ENCODE results near the gene LKAAEAR1. TPM values are rescaled to one million over a fixed set of nuclear protein-coding genes. Genes with fewer than 3 reads are reported as not detected.

LKAAEAR1 gene
- polyA plus RNA-seq, 2 of the 4 experiments (the other 2 are of a cell fraction) = 0.14 to 0.56 TPM

GRCh38 chr20:64096535-64096934 is 12.3 kb upstream of the LKAAEAR1 start:
- ATAC-seq (no peak), DNase-seq (ENCODE audit: low read depth in 1 of 2, low spot score in 1 of 2) (no peak), FAIRE-seq (no peak)
- TF ChIP-seq KDM1A (IDR thresholded peaks at IDR 0.05; ENCODE audit: low read depth) (no peak), ZFP36 (IDR thresholded peaks at IDR 0.05; ENCODE audit: borderline replicate concordance, partially characterized antibody) (no peak), ATOH8 (CRISPR knock-in tag; IDR thresholded peaks at IDR 0.05; ENCODE audit: low read depth) (no peak), TFCP2L1 (CRISPR knock-in tag; IDR thresholded peaks at IDR 0.05) (no peak), RFX5 (IDR thresholded peaks at IDR 0.05) (no peak), HEYL (CRISPR knock-in tag; IDR thresholded peaks at IDR 0.05) (no peak)
- Histone ChIP-seq H3K27ac (no peak overlapping the region), H3K4me1 (no peaks in the 10 kb centered on the region), H3K9me3 (no peaks in the 10 kb centered on the region), H3K4me2 (no peak overlapping the region), H3K4me3 (no peak overlapping the region)
- ChIA-PET POLR2A (no interaction called here), CTCF (interaction anchor here (1.0 to 1.6 kb wide), 2 partner anchors 12 to 20 kb away, joined by 4 to 5 read pairs; partner anchors contain the start of gene LKAAEAR1)
- WGBS (ENCODE audit: missing lambda C conversion rate) = 85% methylated on average over 6 of the region's 6 CpGs

GRCh38 chr20:64095927-64096326 is 11.7 kb upstream of the LKAAEAR1 start:
- 75% methylated on average over 11 of the region's 11 CpGs for WGBS (ENCODE audit: missing lambda C conversion rate)
- no peak overlapping the region for H3K4me3 ChIP-seq

GRCh38 chr20:64095455-64095854 is 11.3 kb upstream of the LKAAEAR1 start:
- Histone ChIP-seq H3K4me3 (no peak overlapping the region), H3K9me3 (no peaks in the 10 kb centered on the region), H3K4me2 (no peak overlapping the region), H3K4me1 (no peaks in the 10 kb centered on the region), H3K27ac (no peak overlapping the region)
- ATAC-seq (no peak), DNase-seq (ENCODE audit: low read depth in 1 of 2, low spot score in 1 of 2) (no peak), FAIRE-seq (no peak)
- ChIA-PET POLR2A (no interaction called here), CTCF (interaction anchor here (0.9 to 1.6 kb wide), 2 partner anchors 12 to 21 kb away, joined by 4 to 5 read pairs; partner anchors contain the start of gene LKAAEAR1)
- TF ChIP-seq FOSB (CRISPR knock-in tag; IDR thresholded peaks at IDR 0.05) = no peak
- TF ChIP-seq TP53 (CRISPR knock-in tag; IDR thresholded peaks at IDR 0.05) = no peak
- TF ChIP-seq HDAC2 (IDR thresholded peaks at IDR 0.05) = no peak
- TF ChIP-seq CEBPB (IDR thresholded peaks at IDR 0.05) = no peak
- no peak for TF ChIP-seq E2F6 (IDR thresholded peaks at IDR 0.05; ENCODE audit: borderline replicate concordance, low read depth)
- no peak for TF ChIP-seq ELK1 (IDR thresholded peaks at IDR 0.05; ENCODE audit: low read depth, low read length)
- TF ChIP-seq ZC3H11A (IDR thresholded peaks at IDR 0.05) = no peak
- no peak for TF ChIP-seq MAZ (IDR thresholded peaks at IDR 0.05; ENCODE audit: borderline replicate concordance, low read depth, low read length)
- no peak for TF ChIP-seq ATOH8 (CRISPR knock-in tag; IDR thresholded peaks at IDR 0.05; ENCODE audit: low read depth)
- WGBS (ENCODE audit: missing lambda C conversion rate) = 48% methylated on average over 4 of the region's 4 CpGs

More at GRCh38 chr20:64095927-64096326, 11.7 kb upstream of the LKAAEAR1 start:
- ChIA-PET POLR2A (no interaction called here), CTCF (interaction anchor here (0.9 to 1.6 kb wide), 3 partner anchors 12 to 21 kb away, joined by 4 to 5 read pairs (median 4); partner anchors contain the start of gene LKAAEAR1)
- Histone ChIP-seq H3K27ac (no peak overlapping the region), H3K9me3 (no peaks in the 10 kb centered on the region), H3K4me2 (no peak overlapping the region), H3K4me1 (no peaks in the 10 kb centered on the region)
- TF ChIP-seq BHLHE40 (IDR thresholded peaks at IDR 0.05; ENCODE audit: low read depth, low read length) (no peak), NR3C1 (IDR thresholded peaks at IDR 0.05) (no peak), CHD4 (IDR thresholded peaks at IDR 0.05; ENCODE audit: borderline replicate concordance) (no peak), SMC3 (IDR thresholded peaks at IDR 0.05) (no peak), BCL3 (IDR thresholded peaks at IDR 0.05) (no peak), GATA3 (IDR thresholded peaks at IDR 0.05; ENCODE audit: borderline replicate concordance) (no peak), ZC3H11A (IDR thresholded peaks at IDR 0.05) (no peak), FOXS1 (CRISPR knock-in tag; IDR thresholded peaks at IDR 0.05) (no peak), EHF (CRISPR knock-in tag; IDR thresholded peaks at IDR 0.05) (no peak), PBX3 (IDR thresholded peaks at IDR 0.05) (no peak), RCOR1 (IDR thresholded peaks at IDR 0.05; ENCODE audit: low read depth, low read length) (no peak), ATOH8 (CRISPR knock-in tag; IDR thresholded peaks at IDR 0.05; ENCODE audit: low read depth) (no peak)
- no peak for FAIRE-seq
- ATAC-seq = no peak
- DNase-seq (ENCODE audit: low read depth in 1 of 2, low spot score in 1 of 2) = no peak

Measured in A549 (cell line).